K562 (cell line): Measurements from ENCODE around the gene DPH2. TPM values are rescaled to one million over a fixed set of nuclear protein-coding genes. Genes with fewer than 3 reads are reported as not detected.

Source experiments
- GTF2F1 ChIP-seq: IDR thresholded peaks from 2 replicates; pipeline ENCODE4 v1.6.1; 2011; ENCODE audit warnings: low read depth, low read length, improper control_type of control experiment
- HMG20B ChIP-seq: fragments of 250-450 bp; sonication (Bioruptor Pico); IDR thresholded peaks from 2 replicates; pipeline ENCODE4 v1.5.0; 2021; ENCODE audit warnings: mild to moderate bottlenecking
- JUN ChIP-seq, 2 experiments: sonication (generic) in 1 of 2; formaldehyde crosslinking in 1 of 2; IDR thresholded peaks; 2 replicates each; pipeline versions ENCODE4 v1.6.1 to v1.8.0; 2012 to 2022; ENCODE audit warnings: borderline replicate concordance in 2 of 2, mild to moderate bottlenecking in 2 of 2, improper control_type of control experiment in 1 of 2, low read depth in 1 of 2, low read length in 1 of 2, missing genetic modification reagents in 1 of 2
- POLR2AphosphoS2 ChIP-seq: IDR thresholded peaks from 2 replicates; pipeline ENCODE4 v1.6.1; 2012; ENCODE audit warnings: low read length, improper control_type of control experiment
- RBM39 ChIP-seq: fragments of 200-400 bp; formaldehyde crosslinking; optimal IDR thresholded peaks from 2 replicates; pipeline ENCODE3; 2018; ENCODE audit warnings: low read depth, low read length
- RFX7 ChIP-seq: fragments of 250-450 bp; sonication (Bioruptor Pico); IDR thresholded peaks from 2 replicates; pipeline ENCODE4 v1.5.1; 2021; ENCODE audit warnings: mild to moderate bottlenecking
- TBP ChIP-seq: optimal IDR thresholded peaks from 2 replicates; pipeline ENCODE3; 2011; ENCODE audit warnings: low read depth, low read length, improper control_type of control experiment
- THAP12 ChIP-seq: fragments of 250-450 bp; sonication (Bioruptor Pico); IDR thresholded peaks from 2 replicates; pipeline ENCODE4 v1.9.0; 2021; ENCODE audit warnings: mild to moderate bottlenecking, inconsistent platforms
- ZKSCAN1 ChIP-seq: fragments of 150-350 bp; IDR thresholded peaks from 2 replicates; pipeline ENCODE4 v1.6.1; 2016; ENCODE audit warnings: low read depth, low read length
- ZNF165 ChIP-seq: fragments of 250-450 bp; sonication (Bioruptor Pico); IDR thresholded peaks from 2 replicates; pipeline ENCODE4 v1.4.0; 2020; ENCODE audit warnings: borderline replicate concordance
- ZNF644 ChIP-seq: fragments of 200-800 bp; sonication (Bioruptor generic); IDR thresholded peaks from 2 replicates; pipeline ENCODE4 v1.6.1; 2016; ENCODE audit warnings: low read depth, missing genetic modification characterization, missing compliant biosample characterization
- polyA plus RNA-seq, 8 experiments: library from polyadenylated mRNA; depleted of rRNA in 4 of 8; stranded (reverse) in 5 of 8; unstranded in 3 of 8; fragments of >200 nt; fragmentation: Nextera tagmentation in 2 of 8; fragmentation: Illumina TruSeq in 1 of 8; extraction: Ambion mirVana in 2 of 8; extraction: Trizol in 1 of 8; gene quantifications; 2 replicates each; pipeline versions ENCODE4 v1.2.1 to v1.2.3, GENCODE V29; 2011 to 2014; ENCODE audit warnings: inconsistent platforms in 1 of 8, missing spikeins in 1 of 8
- total RNA-seq, 7 experiments: library from RNA; depleted of rRNA in 6 of 7; stranded (reverse); fragments of >200 nt in 6 of 7; fragmentation: Illumina TruSeq in 2 of 7; extraction: Trizol in 2 of 7; gene quantifications; 2 replicates each; pipeline versions ENCODE4 v1.2.1 to v1.2.3, GENCODE V29; 2011 to 2021; ENCODE audit warnings: low replicate concordance in 1 of 7
- TF ChIP-seq, protein P1 (sequence below): fragments of 200-600 bp; sonication (generic); IDR thresholded peaks from one replicate; pipeline ENCODE4 v1.6.1; 2012; ENCODE audit warnings: mild to moderate bottlenecking, low read depth, low read length, inconsistent platforms
- TF ChIP-seq, protein P2 (sequence below): fragments of 250-450 bp; sonication (Bioruptor Pico); IDR thresholded peaks from 2 replicates; pipeline ENCODE4 v1.4.0; 2020; ENCODE audit warnings: mild to moderate bottlenecking, moderate library complexity

Gene DPH2
- total and polyA plus RNA-seq, 9 of the 15 experiments (the other 6 are each of a cell fraction or from before 2014, with no cell fraction given) = 17.9 to 94.1 (median 68.1) TPM

DNA sequence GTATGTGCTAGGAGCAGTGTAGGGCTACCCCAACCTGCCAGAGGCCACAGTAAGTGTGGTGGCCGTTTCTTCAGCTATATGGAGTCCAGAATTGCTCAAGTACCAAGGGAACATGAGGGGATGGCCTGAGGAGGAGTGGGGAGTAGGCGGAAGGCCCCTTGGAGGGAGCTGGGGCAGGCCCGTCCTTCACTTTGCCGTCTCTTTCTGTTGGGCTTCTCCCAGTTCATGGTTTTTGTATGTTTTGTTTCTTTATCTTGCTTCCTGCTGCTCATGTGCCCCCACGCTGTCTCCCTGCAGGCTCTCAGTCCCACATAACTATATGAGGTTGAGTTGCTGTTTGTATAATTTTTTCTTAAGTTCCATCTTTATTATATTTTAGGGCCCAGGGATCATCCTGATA, 5.9 kb upstream of the DPH2 start (continued):
- TF ChIP-seq, protein P1, sequence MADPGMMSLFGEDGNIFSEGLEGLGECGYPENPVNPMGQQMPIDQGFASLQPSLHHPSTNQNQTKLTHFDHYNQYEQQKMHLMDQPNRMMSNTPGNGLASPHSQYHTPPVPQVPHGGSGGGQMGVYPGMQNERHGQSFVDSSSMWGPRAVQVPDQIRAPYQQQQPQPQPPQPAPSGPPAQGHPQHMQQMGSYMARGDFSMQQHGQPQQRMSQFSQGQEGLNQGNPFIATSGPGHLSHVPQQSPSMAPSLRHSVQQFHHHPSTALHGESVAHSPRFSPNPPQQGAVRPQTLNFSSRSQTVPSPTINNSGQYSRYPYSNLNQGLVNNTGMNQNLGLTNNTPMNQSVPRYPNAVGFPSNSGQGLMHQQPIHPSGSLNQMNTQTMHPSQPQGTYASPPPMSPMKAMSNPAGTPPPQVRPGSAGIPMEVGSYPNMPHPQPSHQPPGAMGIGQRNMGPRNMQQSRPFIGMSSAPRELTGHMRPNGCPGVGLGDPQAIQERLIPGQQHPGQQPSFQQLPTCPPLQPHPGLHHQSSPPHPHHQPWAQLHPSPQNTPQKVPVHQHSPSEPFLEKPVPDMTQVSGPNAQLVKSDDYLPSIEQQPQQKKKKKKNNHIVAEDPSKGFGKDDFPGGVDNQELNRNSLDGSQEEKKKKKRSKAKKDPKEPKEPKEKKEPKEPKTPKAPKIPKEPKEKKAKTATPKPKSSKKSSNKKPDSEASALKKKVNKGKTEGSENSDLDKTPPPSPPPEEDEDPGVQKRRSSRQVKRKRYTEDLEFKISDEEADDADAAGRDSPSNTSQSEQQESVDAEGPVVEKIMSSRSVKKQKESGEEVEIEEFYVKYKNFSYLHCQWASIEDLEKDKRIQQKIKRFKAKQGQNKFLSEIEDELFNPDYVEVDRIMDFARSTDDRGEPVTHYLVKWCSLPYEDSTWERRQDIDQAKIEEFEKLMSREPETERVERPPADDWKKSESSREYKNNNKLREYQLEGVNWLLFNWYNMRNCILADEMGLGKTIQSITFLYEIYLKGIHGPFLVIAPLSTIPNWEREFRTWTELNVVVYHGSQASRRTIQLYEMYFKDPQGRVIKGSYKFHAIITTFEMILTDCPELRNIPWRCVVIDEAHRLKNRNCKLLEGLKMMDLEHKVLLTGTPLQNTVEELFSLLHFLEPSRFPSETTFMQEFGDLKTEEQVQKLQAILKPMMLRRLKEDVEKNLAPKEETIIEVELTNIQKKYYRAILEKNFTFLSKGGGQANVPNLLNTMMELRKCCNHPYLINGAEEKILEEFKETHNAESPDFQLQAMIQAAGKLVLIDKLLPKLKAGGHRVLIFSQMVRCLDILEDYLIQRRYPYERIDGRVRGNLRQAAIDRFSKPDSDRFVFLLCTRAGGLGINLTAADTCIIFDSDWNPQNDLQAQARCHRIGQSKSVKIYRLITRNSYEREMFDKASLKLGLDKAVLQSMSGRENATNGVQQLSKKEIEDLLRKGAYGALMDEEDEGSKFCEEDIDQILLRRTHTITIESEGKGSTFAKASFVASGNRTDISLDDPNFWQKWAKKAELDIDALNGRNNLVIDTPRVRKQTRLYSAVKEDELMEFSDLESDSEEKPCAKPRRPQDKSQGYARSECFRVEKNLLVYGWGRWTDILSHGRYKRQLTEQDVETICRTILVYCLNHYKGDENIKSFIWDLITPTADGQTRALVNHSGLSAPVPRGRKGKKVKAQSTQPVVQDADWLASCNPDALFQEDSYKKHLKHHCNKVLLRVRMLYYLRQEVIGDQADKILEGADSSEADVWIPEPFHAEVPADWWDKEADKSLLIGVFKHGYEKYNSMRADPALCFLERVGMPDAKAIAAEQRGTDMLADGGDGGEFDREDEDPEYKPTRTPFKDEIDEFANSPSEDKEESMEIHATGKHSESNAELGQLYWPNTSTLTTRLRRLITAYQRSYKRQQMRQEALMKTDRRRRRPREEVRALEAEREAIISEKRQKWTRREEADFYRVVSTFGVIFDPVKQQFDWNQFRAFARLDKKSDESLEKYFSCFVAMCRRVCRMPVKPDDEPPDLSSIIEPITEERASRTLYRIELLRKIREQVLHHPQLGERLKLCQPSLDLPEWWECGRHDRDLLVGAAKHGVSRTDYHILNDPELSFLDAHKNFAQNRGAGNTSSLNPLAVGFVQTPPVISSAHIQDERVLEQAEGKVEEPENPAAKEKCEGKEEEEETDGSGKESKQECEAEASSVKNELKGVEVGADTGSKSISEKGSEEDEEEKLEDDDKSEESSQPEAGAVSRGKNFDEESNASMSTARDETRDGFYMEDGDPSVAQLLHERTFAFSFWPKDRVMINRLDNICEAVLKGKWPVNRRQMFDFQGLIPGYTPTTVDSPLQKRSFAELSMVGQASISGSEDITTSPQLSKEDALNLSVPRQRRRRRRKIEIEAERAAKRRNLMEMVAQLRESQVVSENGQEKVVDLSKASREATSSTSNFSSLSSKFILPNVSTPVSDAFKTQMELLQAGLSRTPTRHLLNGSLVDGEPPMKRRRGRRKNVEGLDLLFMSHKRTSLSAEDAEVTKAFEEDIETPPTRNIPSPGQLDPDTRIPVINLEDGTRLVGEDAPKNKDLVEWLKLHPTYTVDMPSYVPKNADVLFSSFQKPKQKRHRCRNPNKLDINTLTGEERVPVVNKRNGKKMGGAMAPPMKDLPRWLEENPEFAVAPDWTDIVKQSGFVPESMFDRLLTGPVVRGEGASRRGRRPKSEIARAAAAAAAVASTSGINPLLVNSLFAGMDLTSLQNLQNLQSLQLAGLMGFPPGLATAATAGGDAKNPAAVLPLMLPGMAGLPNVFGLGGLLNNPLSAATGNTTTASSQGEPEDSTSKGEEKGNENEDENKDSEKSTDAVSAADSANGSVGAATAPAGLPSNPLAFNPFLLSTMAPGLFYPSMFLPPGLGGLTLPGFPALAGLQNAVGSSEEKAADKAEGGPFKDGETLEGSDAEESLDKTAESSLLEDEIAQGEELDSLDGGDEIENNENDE = no peak
- TF ChIP-seq POLR2AphosphoS2 (no peak), ZNF165 (CRISPR knock-in tag) (no peak), GTF2F1 (no peak), THAP12 (CRISPR knock-in tag) (no peak), RBM39 (no peak), JUN (IDR thresholded peaks at IDR 0.05; ENCODE audit: borderline replicate concordance, low read depth, low read length) (no peak), JUN (CRISPR knock-in tag; IDR thresholded peaks at IDR 0.05; ENCODE audit: borderline replicate concordance) (no peak), TBP (no peak), HMG20B (CRISPR knock-in tag) (no peak), RFX7 (no peak), ZKSCAN1 (no peak), ZNF644 (tag) (no peak)
- TF ChIP-seq, protein P2, sequence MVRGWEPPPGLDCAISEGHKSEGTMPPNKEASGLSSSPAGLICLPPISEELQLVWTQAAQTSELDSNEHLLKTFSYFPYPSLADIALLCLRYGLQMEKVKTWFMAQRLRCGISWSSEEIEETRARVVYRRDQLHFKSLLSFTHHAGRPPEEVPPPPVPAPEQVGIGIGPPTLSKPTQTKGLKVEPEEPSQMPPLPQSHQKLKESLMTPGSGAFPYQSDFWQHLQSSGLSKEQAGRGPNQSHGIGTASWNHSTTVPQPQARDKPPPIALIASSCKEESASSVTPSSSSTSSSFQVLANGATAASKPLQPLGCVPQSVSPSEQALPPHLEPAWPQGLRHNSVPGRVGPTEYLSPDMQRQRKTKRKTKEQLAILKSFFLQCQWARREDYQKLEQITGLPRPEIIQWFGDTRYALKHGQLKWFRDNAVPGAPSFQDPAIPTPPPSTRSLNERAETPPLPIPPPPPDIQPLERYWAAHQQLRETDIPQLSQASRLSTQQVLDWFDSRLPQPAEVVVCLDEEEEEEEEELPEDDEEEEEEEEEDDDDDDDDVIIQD = no peak
